Stimulated activated memory B cell treated with anti-CD40 and anti-IgM and Interleukin-4, amounts not matched to agents 10 μg/mL and 1 μg/mL and 100 μg/mL, for 72 hours (primary cell): Measurements from ENCODE around the gene STRBP.
A peak's percentile ranks its signal among the peaks of the same experiment; 100 is the strongest.
"Not testable (repeated sequence)": the region's sequence is repeated elsewhere in the genome, so short reads cannot be mapped to it uniquely, and the experiment has no call there.

Source experiments
- ATAC-seq: fragments of 150-1000 bp; cut with Tn5 transposase; 2 replicates; pipeline ENCODE4 v1.10.0; 2021
- H3K27ac Mint-ChIP-seq: one replicate; pipeline ENCODE4 v1.8.0; 2022; ENCODE audit warnings: mild to moderate bottlenecking, mixed read lengths
- H3K27me3 Mint-ChIP-seq: one replicate; pipeline ENCODE4 v1.8.0; 2022; ENCODE audit warnings: mixed read lengths
- H3K36me3 Mint-ChIP-seq: one replicate; pipeline ENCODE4 v1.8.0; 2022; ENCODE audit warnings: mixed read lengths
- H3K4me1 Mint-ChIP-seq: one replicate; pipeline ENCODE4 v1.8.0; 2022; ENCODE audit warnings: mixed read lengths
- H3K4me3 Mint-ChIP-seq: one replicate; pipeline ENCODE4 v1.8.0; 2022; ENCODE audit warnings: mild to moderate bottlenecking, moderate library complexity, mixed read lengths
- H3K9me3 Mint-ChIP-seq: one replicate; pipeline ENCODE4 v1.8.0; 2022; ENCODE audit warnings: mixed read lengths

Gene STRBP

DNA sequence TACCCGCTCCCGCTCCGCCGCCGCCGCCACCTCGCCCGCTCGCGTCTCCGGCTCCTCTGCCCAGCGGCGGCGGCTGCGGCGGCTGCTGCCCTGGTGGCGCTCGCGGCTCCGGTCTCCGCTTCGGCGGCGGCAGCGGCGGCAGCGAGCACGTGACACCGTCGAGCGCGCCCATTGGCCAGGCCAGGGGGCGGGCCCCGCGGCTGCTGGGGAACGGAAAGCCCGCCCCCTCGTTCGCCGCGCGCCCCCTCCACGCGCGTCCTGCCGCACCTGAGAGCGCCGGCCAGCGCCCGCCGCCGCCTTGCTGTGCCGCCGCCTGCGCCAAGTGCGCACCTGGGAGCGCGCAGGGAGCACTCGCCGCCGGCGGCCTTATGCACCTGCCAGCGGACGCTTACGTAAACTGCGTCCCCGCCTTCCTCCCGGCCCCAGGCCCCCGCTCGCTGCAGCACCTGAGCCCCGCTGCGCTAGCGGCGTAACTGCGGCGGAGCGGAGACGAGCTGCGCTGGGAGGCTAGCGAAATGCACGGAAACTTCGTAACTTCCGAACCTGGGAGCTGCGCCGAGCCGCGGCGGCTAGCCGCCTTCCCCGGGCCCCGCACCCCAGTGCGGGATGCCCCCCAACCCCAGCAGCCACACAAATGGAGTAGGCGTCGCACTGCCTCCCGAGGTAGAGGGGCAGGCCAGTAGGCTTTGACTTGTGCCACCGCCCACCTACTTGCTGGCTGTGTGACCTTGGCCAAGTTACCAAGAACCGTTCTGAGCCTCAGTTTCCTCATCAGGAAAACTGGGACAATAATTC, at the start of gene STRBP:
Gene STRBP, minus strand, starts transcription at position 122 of the 795 bp plus-strand sequence. CDS start 84,452 bp downstream, outside the sequence.
- Mint-ChIP-seq H3K27me3 (no peaks in the 10 kb centered on the region), H3K36me3 (no peaks in the 10 kb centered on the region), H3K27ac (peak within 1 kb of the TSS; percentile 85), H3K4me3 (peak within 1 kb of the TSS; percentile 87), H3K9me3 (no peaks in the 10 kb centered on the region), H3K4me1 (peaks cover 47% of the 10 kb centered on the region)
- ATAC-seq, result peak; percentile 95

- ATAC-seq, result peak; percentile 58
These were observed 47.8 kb upstream of the STRBP start for GRCh38 chr9:123316053-123316718.

DNA sequence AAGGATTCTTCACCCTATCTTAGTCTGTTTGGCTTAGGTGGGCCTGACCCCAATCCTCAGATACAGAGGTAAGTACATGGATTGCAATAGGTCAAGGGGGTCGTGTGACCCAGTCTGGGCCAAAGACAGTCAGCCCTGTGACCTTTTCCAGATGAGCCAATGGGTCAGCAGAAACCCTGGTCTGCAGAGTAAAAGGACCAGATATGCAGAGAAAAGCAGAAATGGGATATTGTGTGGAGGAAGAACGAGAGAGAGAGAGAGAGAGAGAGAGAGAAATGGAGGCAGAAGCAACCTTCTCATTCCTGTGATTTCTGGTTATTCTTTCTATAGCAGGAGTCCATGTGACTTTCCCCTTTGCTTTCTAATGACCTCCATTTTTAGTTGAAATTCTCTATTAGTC, 47.2 kb upstream of the STRBP start:
- no peaks in the 10 kb centered on the region for H3K36me3 Mint-ChIP-seq
- no peak for ATAC-seq
- H3K27ac Mint-ChIP-seq, result no peak overlapping the region
- no peak overlapping the region for H3K4me3 Mint-ChIP-seq
- no peaks in the 10 kb centered on the region for H3K9me3 Mint-ChIP-seq
- no peaks in the 10 kb centered on the region for H3K27me3 Mint-ChIP-seq
- H3K4me1 Mint-ChIP-seq, result peaks cover 63% of the 10 kb centered on the region

More at GRCh38 chr9:123316053-123316718, 47.8 kb upstream of the STRBP start:
- Mint-ChIP-seq H3K27ac (no peak overlapping the region), H3K4me1 (peaks cover 66% of the 10 kb centered on the region), H3K27me3 (no peaks in the 10 kb centered on the region), H3K9me3 (no peaks in the 10 kb centered on the region), H3K36me3 (no peaks in the 10 kb centered on the region), H3K4me3 (no peak overlapping the region)

- H3K9me3 Mint-ChIP-seq, result no peaks in the 10 kb centered on the region
These were observed 46.2 kb upstream of the STRBP start for GRCh38 chr9:123314617-123315016.

DNA sequence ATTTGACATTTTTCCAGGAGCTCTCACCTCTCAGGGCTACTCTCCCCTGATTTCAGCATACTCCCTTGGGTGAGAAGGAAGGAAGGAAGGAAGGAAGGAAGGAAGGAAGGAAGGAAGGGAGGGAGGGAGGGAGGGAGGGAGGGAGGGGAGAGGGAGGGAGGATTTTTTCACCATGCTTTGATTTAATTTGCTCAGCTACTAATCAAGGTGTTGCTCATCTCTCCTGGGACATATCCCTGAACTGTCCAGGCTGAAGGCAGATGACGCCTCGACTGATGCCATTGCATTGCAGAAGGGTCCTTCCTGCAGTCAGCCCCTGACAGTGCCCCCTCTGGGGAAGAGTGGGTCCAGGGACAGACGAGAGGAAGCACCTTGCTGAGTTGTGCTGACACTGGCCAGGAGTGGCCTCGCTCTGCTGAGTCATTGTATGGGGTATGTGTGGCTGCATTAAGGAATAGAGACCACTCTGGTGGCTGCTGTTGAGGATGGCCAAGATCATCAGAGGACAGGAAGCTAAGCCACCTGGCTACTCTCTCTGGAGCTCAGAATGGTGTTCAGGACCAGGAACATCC, 44.0 kb upstream of the STRBP start:
- no peaks in the 10 kb centered on the region for H3K27me3 Mint-ChIP-seq
- H3K9me3 Mint-ChIP-seq, result no peaks in the 10 kb centered on the region
- peak overlapping the region; percentile 61 for H3K27ac Mint-ChIP-seq
- H3K4me3 Mint-ChIP-seq, result no peak overlapping the region
- H3K36me3 Mint-ChIP-seq, result no peaks in the 10 kb centered on the region
- no peak for ATAC-seq
- H3K4me1 Mint-ChIP-seq, result peaks cover 37% of the 10 kb centered on the region

More at GRCh38 chr9:123314617-123315016, 46.2 kb upstream of the STRBP start:
- Mint-ChIP-seq H3K4me3 (no peak overlapping the region), H3K36me3 (no peaks in the 10 kb centered on the region), H3K27me3 (no peaks in the 10 kb centered on the region), H3K4me1 (peaks cover 55% of the 10 kb centered on the region), H3K27ac (peak overlapping the region; percentile 20)
- no peak for ATAC-seq

GRCh38 chr9:123311250-123311752, 42.9 kb upstream of the STRBP start:
- H3K4me1 Mint-ChIP-seq, result peaks cover 29% of the 10 kb centered on the region
- no peak overlapping the region for H3K4me3 Mint-ChIP-seq
- no peaks in the 10 kb centered on the region for H3K36me3 Mint-ChIP-seq
- H3K27me3 Mint-ChIP-seq, result no peaks in the 10 kb centered on the region
- no peaks in the 10 kb centered on the region for H3K9me3 Mint-ChIP-seq
- peak overlapping the region; percentile 61 for H3K27ac Mint-ChIP-seq
- no peak for ATAC-seq

DNA sequence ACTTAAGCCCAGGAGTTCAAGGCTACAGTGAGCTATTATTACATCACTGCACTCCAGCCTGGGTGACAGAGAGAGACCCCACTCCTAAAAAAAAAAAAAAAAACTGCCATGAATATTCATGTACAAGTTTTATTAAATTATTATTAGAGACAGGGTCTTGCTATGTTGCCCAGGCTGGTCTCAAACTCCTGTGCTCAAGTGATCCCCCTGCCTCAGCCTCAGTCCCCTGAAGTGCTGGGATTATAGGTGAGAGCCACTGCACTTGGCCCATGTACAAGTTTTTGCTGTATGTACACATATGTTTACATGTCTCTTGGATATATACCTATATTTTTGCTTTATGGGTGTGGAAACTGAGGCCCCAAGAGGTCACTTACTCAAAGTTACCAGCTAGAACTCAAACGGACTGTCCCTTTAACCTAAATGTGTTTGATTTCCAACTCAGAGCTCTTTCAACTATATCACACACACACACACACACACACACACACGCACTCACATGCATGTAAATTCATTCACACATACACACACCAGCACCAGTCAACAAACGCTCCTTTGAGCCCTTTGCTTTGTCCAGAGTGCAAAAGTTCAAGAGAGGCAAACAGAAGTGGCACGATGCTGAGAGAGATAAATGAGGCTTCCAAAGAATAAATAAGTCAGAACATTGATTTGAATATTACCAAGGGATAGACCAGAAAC, 42.3 kb upstream of the STRBP start:
- H3K27ac Mint-ChIP-seq, result no peak overlapping the region
- H3K4me1 Mint-ChIP-seq, result peaks cover 24% of the 10 kb centered on the region
- H3K27me3 Mint-ChIP-seq, result no peaks in the 10 kb centered on the region
- H3K9me3 Mint-ChIP-seq, result no peaks in the 10 kb centered on the region
- no peak overlapping the region for H3K4me3 Mint-ChIP-seq
- H3K36me3 Mint-ChIP-seq, result no peaks in the 10 kb centered on the region
- no peak for ATAC-seq

DNA sequence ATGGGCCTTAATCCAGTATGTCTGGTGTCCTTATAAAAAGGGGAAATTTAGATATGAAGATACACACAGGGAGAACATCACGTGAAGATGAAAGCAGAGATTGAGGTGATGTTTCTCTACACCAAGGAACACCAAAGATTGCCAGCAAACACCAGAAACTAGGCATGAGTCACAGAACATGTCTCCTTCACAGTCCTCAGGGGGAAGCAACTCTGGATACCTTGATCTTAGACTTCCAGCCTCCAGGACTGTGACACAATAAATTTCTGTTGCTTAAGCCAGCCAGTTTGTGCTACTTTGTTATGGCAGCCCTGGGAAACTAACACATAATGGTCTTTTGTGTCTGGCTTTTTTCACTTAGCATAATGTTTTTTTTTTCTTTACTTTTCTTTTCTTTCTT, 41.2 kb upstream of the STRBP start:
- ATAC-seq, result no peak
- peaks cover 31% of the 10 kb centered on the region for H3K4me1 Mint-ChIP-seq

DNA sequence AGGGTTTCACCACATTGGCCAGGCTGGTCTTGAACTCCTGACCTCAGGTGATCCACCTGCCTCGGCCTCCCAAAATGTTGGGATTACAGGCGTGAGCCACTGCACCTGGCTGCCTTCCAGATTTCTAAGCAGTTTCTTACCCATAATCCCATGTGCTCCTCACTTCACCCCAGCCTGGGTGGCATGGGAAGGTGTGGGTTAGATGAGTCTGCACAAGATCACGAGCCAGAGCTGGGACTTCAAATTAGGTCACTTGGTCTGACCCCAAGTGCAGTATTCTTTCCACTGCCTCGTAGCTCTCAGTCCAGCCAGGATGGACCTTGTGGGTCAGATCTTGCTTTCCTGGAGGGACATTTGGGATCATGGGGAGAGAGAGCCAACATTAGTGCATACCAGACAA, 37.5 kb upstream of the STRBP start:
- ATAC-seq, result no peak
- H3K27me3 Mint-ChIP-seq, result no peaks in the 10 kb centered on the region
- no peaks in the 10 kb centered on the region for H3K9me3 Mint-ChIP-seq
- no peaks in the 10 kb centered on the region for H3K36me3 Mint-ChIP-seq
- H3K4me1 Mint-ChIP-seq, result peaks cover 17% of the 10 kb centered on the region
- no peak overlapping the region for H3K4me3 Mint-ChIP-seq
- H3K27ac Mint-ChIP-seq, result peak overlapping the region; percentile 81

More for the DNA sequence above, 41.2 kb upstream of the STRBP start:
- no peaks in the 10 kb centered on the region for H3K27me3 Mint-ChIP-seq
- no peak overlapping the region for H3K27ac Mint-ChIP-seq
- no peaks in the 10 kb centered on the region for H3K9me3 Mint-ChIP-seq
- no peaks in the 10 kb centered on the region for H3K36me3 Mint-ChIP-seq
- H3K4me3 Mint-ChIP-seq, result no peak overlapping the region

GRCh38 chr9:123304340-123304691, 35.9 kb upstream of the STRBP start:
- no peaks in the 10 kb centered on the region for H3K27me3 Mint-ChIP-seq
- H3K9me3 Mint-ChIP-seq, result no peaks in the 10 kb centered on the region
- peak overlapping the region; percentile 81 for H3K27ac Mint-ChIP-seq
- no peaks in the 10 kb centered on the region for H3K36me3 Mint-ChIP-seq
- no peak overlapping the region for H3K4me3 Mint-ChIP-seq
- peaks cover 17% of the 10 kb centered on the region for H3K4me1 Mint-ChIP-seq
- ATAC-seq, result no peak

GRCh38 chr9:123302348-123303214, 34.2 kb upstream of the STRBP start:
- ATAC-seq, result no peak
- H3K4me3 Mint-ChIP-seq, result no peak overlapping the region
- no peaks in the 10 kb centered on the region for H3K9me3 Mint-ChIP-seq
- H3K27ac Mint-ChIP-seq, result no peak overlapping the region
- H3K36me3 Mint-ChIP-seq, result no peaks in the 10 kb centered on the region
- H3K4me1 Mint-ChIP-seq, result peaks cover 17% of the 10 kb centered on the region
- H3K27me3 Mint-ChIP-seq, result no peaks in the 10 kb centered on the region

DNA sequence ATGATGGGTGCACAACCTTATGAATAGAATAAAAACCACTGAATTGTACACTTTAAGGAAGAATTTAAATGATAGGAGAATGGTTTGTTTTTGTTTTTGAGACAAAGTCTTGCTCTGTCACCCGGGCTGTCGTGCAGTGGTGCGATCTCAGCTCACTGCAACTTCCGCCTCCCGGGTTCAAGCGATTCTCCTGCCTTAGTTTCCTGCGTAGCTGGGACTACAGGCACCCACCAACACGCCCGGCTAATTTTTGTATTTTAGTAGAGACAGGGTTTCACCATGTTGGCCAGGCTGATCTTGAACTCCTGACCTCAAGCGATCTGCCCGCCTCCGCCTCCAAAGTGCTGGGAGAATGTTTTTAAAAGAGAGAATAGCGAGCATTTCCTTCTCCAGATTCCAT, 33.5 kb upstream of the STRBP start:
- not testable (repeated sequence) for H3K27me3 Mint-ChIP-seq, H3K27ac Mint-ChIP-seq, H3K9me3 Mint-ChIP-seq, H3K4me3 Mint-ChIP-seq, ATAC-seq, H3K36me3 Mint-ChIP-seq
- H3K4me1 Mint-ChIP-seq, result peaks cover 17% of the 10 kb centered on the region

DNA sequence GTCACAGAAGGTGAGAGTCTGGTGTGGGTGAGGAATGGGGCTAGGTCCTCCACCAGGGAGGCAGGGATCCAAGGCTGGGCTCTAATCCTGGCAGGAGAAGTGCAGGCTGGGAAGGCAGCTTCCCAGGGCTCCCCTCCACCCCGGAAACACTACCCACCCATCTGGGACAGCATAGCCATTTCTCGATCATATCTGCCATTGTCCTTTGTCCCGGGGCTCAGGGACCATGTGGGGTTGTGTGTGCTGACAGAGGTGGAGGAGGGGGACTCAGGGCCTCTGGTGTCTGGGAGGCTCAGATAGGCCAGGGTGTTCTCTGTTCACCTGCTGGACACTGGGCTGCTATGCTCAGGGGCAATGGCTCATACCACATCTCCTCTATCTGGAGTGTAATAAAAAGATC, 32.2 kb upstream of the STRBP start:
- Mint-ChIP-seq H3K4me3 (no peak overlapping the region), H3K27me3 (no peaks in the 10 kb centered on the region), H3K27ac (peak overlapping the region; percentile 20), H3K36me3 (no peaks in the 10 kb centered on the region), H3K4me1 (peaks cover 15% of the 10 kb centered on the region), H3K9me3 (no peaks in the 10 kb centered on the region)
- no peak for ATAC-seq

- H3K4me1 Mint-ChIP-seq, result peaks cover 6% of the 10 kb centered on the region
- no peaks in the 10 kb centered on the region for H3K36me3 Mint-ChIP-seq
- ATAC-seq, result no peak
- no peaks in the 10 kb centered on the region for H3K9me3 Mint-ChIP-seq
- no peaks in the 10 kb centered on the region for H3K27me3 Mint-ChIP-seq
- peak overlapping the region; percentile 20 for H3K27ac Mint-ChIP-seq
- H3K4me3 Mint-ChIP-seq, result no peak overlapping the region
These were observed 31.3 kb upstream of the STRBP start for GRCh38 chr9:123299558-123300126.
